Measurements from ENCODE around the gene PTPRE.
A peak's percentile ranks its signal among the peaks of the same experiment; 100 is the strongest.

Gene PTPRE

GRCh38 chr10:128027306-128027705 is 120.4 kb downstream of the PTPRE start:
- DNase-seq (ENCODE audit: low spot score) = no peak

DNA sequence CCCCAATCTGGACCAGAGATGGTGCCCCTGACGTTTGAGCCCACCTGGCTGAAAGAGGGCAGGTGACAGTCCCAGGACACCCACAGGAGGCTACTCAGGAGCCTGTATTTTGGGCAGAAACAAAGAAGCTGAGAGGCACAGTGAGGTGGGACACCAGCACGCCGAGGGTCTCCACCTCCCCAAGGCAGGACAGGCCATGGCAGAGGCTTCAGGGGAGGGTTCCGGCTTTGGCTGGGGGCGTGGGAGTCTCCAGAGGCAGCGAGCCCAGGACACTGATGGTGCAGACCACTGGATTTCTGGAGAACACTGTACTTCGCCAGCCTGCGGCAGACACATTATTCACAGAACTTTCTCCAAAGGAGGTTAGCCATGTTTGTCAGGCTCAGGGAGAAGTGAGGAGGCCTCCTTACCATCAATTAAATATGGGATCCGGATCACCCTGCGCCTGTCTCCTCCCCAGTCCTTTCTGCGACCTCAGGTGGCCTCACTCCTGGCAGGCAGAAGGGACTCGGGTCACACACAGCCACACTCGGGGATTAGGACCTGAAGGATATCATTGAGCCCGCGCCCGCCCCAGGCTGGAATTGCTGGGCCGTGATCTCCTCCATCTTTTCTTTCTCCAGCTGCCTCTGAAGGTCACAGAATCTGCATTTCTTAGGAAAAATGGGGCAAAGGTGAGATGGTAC is 121.1 kb downstream of the PTPRE start:
- DNase-seq (ENCODE audit: low spot score) = no peak

DNA sequence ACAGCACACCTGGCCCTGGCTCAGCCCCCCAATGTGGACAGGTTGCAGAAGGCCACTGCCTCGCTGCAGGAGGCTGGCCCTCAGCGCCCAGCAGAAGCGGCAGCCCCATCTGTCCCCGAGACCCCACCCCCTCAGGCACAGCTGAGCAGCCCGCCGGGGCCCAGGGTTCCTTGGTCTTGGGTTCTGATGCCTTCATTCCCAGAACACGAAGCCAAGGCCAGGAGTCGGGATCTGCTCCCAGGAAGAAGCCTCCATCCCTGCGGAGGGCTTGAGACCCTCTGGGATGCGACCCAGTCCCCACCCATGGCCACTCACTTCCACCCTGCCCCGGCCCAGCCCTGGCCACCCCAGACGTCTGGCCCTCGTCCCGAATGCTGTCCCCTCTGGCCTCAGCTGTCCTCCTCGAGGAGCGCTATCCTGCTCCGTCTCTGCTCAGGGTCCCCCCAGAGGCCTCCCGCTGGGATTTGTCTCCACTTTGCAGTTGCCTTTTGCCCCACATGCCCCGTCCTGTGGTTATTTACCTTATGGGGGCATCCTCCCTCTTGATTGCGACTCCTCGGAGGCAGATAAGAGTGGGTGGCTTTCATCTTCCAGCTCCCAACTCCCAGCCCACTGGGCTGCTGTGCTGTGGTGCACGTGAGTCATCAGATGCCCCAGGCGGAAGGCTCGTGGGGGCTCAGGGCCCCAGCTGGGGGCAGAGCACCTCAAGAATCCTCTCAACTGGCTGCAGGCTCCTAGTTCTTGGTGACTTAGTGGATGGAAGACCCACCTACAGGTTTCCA is 121.8 kb downstream of the PTPRE start:
- no peak for DNase-seq (ENCODE audit: low spot score)

DNA sequence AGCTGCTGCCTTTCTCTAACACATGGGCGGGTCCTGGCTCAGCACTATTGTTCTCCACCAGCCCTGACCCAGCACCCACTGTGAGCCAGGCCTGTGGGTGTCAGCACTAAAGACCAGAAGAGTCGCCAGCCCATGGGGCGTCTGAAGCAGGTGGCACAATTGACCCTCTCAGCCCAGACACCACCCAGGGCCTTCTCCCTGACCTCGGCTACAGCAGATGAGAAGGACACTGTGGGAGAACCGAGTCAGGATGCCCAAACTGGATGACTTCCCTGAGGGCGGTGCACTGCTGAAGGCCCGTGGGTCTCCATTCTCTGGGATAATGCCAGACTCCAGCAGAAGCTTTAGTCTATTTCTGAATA is 122.4 kb downstream of the PTPRE start:
- DNase-seq (ENCODE audit: low spot score) = no peak

GRCh38 chr10:128029731-128030369 is 122.9 kb downstream of the PTPRE start:
- no peak for DNase-seq (ENCODE audit: low spot score)

- no peak for DNase-seq (ENCODE audit: low spot score)
These were observed 123.7 kb downstream of the PTPRE start for GRCh38 chr10:128030498-128031072.

DNA sequence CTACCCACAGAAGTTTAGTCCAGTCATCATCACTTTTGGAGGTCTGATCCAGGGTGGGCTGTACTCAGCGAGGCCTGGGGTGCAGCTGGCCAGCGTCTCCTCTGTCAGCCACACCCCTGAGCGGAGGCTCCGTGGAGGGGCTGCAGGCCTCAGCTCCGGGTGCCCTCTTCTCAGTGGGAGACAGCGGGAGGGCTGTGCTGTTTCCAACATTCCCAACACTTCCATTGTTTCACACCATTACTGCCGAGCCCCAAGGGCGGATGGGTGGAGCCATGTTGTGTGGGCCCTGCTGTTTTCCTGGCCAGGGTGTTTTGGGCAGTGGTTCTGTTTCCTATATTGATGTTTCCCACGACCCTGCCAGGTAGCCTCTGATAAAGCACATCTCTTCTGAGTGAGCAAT is 124.3 kb downstream of the PTPRE start:
- DNase-seq (ENCODE audit: low spot score) = no peak

- no peak for DNase-seq (ENCODE audit: low spot score)
These were observed 125.6 kb downstream of the PTPRE start for GRCh38 chr10:128032466-128032865.

GRCh38 chr10:128035557-128035973 is 128.7 kb downstream of the PTPRE start:
- peak; percentile 68 for DNase-seq (ENCODE audit: low spot score)

GRCh38 chr10:128036011-128036615 is 129.2 kb downstream of the PTPRE start:
- no peak for DNase-seq (ENCODE audit: low spot score)

DNA sequence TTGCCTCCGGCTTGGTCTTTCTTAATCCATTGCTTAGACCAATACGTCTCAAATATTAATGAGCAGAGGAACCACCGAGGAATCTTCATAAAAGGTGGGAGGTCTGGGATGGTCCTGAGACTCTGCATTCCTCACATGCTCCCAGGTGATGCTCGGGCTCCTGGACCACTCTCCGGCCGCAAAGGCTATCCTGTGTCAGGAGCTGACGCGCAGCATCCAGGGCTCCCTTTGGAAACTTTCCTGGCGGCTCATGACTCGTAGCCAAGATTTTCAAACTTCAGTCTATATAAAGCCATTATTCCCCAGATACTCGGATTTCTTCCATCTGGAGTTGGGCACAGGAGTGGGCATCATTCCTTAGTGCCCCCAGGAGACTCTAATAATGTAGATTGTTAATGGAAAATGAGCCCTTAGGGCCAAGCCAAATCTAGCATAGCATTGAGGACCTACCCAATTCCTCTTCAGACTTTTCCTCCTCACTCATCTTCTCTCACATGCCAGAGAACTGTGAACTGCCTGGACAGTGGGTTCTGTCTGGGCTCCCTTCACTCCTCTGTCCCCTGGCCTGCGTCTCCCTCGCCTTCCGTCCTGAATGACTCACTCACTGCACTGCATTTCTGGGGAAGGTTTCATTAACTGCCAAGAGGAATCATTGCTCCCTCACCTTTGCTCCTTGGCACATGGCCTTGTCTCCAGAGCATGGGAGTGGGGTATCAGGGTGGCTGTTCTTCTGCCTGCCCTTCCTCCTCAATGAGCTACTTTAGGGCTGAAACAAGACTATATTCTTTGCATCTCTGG is 130.0 kb downstream of the PTPRE start:
- DNase-seq (ENCODE audit: low spot score) = peak; percentile 31

- DNase-seq (ENCODE audit: low spot score) = no peak
These were observed 133.2 kb downstream of the PTPRE start for GRCh38 chr10:128040096-128040495.

DNA sequence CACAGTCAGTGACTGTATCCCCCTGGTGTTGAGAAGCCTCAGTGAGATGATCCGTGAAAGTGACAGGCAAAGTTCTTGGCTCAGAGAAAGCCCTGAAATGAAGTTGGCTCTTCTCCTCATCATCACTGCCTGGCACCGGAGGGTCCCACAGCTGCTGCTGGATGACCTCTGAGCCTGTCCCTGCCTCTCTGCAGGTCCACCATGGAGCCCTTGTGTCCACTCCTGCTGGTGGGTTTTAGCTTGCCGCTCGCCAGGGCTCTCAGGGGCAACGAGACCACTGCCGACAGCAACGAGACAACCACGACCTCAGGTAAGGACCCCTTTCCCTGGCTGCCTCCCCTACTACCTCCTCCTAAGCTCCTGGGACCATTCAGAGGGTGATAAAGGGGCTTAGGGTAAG is 133.8 kb downstream of the PTPRE start:
- no peak for DNase-seq (ENCODE audit: low spot score)

DNA sequence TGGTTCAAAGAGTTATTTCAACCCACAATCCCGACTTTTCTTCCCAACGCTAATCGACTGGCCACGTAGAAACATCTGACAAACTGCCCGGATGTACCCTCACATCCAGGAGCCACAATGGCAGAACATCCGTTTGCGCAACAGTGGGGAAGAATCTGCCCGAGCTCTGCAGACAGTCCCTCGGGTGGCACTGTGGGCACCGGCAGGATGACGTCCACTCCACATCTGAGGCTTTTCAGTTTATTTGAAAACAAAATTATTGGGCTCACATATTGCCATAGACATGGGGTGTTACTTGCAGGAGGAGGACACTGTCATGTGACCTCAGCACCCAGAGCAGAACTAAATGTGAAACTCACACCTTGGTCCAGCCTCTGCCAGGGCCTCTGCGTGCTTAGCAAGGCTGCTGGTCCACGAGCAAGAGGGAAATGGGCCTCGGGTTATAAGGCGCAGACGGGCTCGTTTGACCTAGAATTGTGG is 135.3 kb downstream of the PTPRE start:
- no peak for DNase-seq (ENCODE audit: low spot score)

GRCh38 chr10:128043259-128044045 is 136.5 kb downstream of the PTPRE start:
- no peak for DNase-seq (ENCODE audit: low spot score)

- no peak for DNase-seq (ENCODE audit: low spot score)
These were observed 137.3 kb downstream of the PTPRE start for GRCh38 chr10:128044186-128044585.

- DNase-seq (ENCODE audit: low spot score) = no peak
These were observed 138.3 kb downstream of the PTPRE start for GRCh38 chr10:128044961-128045832.

DNA sequence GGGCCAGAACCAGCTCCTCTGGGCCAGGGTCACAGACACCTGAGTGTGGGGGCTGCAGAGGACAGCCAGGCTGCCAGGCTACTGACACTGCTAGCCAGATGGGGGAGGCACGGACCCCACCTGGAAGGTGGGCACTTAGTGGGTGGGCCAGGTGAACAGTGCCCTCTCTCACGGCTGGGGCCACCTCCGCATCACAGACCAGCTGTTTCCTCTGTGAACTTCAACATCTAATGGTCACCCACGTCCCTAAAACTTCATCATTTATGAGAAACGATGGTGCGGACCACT is 138.9 kb downstream of the PTPRE start:
- no peak for DNase-seq (ENCODE audit: low spot score)

GRCh38 chr10:128046156-128046952 is 139.5 kb downstream of the PTPRE start:
- DNase-seq (ENCODE audit: low spot score) = no peak

All from AG08395 (cell line).